HG03432 (cell line): ENCODE results near the gene PTPRN2.
"Not testable (repeated sequence)": the region's sequence is repeated elsewhere in the genome, so short reads cannot be mapped to it uniquely, and the experiment has no call there.

Experiments used
- ATAC-seq: cut with Tn5 transposase; IDR thresholded peaks from one replicate; pipeline ENCODE4 v1.9.1; 2021; ENCODE audit warnings: mild to moderate bottlenecking, moderate library complexity; ENCODE audit not compliant: unreplicated experiment

The PTPRN2 gene

DNA sequence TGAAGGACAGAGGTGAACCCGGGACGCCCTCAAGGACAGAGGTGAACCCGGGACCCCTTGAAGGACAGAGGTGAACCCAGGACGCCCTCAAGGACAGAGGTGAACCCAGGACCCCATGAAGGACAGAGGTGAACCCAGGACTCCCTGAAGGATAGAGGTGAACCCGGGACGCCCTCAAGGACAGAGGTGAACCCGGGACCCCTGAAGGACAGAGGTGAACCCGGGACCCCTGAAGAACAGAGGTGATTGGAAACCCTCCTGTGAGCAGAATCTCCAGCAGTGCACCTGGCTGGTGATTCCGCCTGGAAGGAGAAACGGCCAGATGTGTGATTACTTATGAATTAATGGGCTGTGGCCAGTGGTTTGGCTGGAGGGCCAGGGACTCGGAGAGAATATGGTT lies 272.3 kb downstream of the PTPRN2 start:
- no peak for ATAC-seq

DNA sequence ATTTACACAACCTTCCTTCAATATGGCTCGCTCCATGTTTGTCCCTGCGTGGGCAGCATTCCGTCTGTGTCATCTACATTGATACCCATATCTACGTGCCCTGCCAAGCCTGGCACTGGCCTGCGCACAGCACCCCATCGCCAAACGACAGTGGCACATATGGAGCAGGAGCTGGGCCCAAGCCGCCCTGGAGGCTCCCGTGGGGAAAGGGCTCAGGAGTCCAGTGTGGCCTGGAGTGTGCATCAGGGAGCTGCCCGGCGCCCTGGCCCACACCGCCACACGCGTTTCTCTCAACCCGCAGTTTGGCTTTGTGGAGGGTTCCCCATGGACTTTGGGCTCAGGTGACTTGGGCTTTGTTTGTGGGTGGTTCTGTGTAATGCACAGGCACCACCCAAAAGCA lies 273.2 kb downstream of the PTPRN2 start:
- ATAC-seq = no peak

DNA sequence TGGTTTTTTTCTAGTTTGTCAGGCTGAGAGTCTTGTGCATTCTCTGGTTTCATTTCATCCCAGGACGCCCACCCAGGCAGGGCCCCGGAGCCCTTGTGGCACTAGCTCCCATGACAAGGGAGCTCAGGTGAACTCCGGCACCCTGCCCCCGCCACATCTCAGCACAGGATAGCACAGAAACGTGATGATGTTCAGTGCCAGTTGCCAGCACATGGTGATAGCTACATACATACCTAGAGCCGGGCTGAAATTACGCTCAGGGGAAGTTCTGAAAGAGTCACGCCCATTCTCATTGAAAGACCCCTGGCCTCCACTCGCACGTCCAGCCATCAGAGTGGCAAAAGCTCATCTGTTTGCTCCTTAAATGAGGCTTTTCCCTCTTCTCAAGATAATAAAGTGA lies 273.7 kb downstream of the PTPRN2 start:
- no peak for ATAC-seq

DNA sequence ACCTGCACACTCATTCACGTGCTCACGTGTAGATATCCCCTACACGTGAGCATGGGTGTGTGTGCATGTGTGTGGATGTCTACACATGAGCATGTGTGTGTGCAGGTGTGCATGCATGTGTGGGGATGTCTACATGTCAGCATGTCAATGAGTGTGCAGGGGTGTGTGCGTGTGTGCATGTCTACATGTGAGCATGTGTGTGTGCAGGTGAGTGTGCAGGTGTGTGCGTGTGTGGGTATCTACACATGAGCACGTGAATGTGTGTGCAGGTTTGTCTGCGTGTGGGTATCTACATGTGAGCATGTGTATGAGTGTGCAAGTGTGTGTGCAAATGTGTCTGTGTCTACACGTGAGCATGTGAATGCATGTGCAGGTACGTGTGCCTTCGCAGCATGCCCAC lies 274.8 kb downstream of the PTPRN2 start:
- ATAC-seq = no peak

DNA sequence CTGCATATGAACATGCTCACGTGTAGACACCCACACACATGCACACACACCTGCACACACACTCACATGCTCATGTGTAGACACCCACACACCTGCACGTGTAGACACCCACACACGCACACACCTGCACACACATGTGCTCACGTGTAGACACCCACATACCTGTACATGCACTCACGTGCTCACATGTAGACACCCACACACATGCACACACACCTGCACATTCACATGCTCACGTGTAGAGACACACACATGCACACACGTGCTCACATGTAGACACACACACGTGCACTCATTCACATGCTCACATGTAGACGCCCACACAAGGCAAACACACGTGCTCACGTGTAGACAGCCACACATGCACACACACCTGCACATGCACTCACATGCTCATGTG lies 275.8 kb downstream of the PTPRN2 start:
- no peak for ATAC-seq

DNA sequence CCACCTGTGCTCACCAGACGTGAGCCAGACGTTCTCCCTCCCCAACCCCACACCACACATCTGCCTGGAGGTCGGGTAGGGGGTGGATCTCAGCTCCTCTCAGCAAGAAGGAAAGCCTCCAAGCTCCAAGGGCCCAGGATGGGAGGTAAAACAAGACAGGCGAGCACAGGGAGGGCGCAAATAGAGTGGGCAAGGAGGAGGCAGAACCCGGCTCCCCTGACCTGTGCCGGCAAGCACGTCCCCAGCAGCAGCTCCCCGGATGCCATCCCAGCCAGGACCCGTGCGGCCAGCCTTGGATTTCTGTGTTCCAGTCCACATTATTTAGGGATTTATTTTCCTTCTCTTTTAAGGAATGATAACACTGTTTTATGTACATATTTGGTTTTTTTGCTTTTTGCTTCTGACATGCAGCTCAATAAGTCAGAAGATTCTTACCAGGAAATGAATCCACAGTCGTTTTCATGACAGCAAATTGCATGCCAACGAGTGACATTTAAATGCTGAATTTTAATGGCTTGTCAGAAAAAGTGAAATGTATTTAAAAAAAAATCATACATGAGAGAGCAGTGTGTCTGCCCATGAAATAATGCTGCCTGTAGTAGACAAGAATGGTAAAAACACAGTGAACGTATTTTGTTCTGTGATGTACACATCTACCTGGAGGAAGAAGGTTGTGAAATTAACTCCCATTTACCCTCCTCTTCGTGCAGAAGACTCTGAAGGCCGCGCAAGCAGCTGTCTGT lies 276.5 kb downstream of the PTPRN2 start:
- ATAC-seq = no peak

DNA sequence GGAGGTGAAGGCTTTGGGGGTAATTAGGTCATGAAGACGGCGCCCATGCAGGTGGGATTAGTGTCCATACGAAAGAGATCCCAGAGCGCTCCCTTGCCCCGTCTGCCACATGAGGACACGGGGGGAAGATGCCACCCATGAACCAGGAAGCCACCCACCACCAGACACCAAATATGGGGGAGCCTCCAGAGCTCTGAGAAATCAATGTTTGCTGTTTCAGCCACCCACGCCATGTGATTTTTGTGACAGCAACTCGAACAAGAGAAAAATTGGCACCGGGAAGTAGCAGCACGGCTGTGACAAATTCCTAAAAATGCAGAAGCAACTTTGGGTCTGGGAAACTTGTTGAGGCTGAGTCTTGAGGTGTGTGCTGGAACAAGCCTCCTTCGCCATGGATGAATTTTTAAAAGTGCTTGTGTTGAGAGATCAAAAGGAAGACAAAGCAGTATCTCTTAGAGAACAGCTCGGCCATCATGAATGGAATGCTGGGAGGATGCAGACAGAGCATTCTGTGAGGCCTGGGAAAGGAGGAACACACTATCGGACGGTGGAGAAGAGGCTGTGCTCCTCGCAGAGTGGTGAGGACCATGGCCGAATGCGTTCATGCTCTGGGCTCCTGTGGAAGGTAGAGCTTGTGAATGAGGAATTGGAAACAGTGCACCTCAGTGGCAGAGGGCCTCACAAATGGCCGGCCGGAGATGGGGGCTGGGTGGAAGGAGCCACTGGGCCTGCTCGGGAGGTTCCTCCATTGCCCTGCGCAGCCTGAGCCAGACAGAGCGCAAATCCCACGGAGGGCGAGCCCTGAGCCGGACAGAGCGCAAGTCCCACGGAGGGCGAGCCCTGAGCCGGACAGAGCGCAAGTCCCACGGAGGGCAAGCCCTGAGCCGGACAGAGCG lies 277.5 kb downstream of the PTPRN2 start:
- no peak for ATAC-seq

DNA sequence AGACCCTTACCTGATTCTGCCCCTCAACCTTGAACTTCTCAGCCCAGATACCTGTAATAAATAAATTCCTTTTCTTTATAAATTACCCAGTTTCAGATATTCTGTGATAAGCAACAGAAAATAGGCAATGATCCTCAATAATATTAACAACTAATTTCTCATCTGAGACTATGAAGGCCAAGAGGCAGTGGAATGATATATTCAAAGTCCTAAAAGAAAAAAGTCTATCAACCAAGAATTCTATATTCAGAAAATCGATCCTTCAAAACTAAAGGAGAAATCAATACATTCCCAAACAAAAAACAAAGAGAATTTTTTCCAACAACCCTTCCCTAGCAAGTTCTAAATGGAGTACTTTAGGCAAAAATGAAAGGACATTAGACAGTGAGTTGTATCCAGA lies 279.6 kb downstream of the PTPRN2 start:
- ATAC-seq = no peak

DNA sequence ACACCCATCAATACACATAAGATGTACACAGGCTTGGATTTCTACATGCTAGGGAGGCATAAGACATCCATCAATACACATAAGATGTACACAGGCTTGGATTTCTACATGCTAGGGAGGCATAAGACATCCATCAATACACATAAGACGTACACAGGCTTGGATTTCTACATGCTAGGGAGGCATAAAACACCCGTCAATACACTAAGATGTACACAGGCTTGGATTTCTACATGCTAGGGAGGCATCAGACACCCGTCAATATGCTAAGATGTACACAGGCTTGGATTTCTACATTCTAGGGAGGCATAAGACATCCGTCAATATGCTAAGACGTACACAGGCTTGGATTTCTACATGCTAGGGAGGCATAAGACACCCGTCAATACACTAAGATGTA lies 283.6 kb downstream of the PTPRN2 start:
- ATAC-seq = not testable (repeated sequence)

DNA sequence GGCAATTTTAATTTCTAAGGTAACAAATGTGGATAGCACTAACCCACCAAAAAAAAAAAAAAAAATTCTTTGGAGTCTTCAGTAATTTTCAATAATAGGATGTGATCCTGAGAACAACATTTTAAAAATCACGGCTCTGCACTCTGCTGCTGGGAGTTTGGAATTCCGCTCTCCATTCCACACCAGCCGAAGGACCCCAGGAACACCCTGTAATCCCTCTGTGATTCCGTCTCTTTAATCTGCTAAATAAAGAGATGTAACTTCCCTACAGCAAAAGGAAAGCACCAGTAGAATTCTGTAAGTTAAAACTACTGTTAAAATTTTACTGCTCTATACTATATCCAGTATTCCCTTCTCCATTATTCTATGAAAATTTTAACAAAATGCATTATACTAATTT lies 284.5 kb downstream of the PTPRN2 start:
- ATAC-seq = no peak

DNA sequence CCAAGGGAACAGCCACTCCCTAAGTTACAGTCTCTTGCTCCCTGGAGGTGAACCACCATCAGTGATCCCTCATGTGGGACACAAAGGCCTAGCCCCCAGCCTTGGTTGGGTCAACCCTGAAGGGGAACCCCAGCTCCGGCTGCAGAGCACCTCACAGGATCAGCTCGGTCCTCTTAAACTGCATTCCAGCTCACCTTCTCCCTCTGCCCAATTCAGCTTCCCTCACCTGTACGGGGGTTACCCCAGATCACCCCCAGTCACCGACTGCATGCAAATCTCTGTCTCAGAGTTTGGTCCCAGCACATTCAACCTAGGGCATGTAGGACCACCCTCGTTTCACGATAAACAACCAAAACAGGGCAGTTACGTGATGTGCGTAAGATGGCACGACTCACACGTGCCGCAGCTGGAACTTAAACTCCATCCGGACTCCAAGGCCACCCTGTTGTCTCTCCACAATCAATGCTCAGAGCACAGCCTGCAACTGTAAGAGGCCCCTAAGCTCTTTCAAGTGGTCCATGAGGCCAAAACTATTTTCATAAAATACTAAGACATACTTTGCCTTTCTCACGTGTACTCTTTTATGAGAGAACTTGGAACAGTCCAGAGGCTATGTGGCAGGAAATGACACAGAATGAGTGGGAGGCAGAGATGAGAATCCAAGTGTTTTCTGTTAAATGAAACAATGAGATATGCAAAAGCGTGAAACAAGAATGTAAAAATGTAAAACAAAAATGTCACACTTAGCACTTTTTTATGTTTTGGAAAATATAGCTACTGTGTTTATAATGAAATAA lies 285.2 kb downstream of the PTPRN2 start:
- no peak for ATAC-seq

DNA sequence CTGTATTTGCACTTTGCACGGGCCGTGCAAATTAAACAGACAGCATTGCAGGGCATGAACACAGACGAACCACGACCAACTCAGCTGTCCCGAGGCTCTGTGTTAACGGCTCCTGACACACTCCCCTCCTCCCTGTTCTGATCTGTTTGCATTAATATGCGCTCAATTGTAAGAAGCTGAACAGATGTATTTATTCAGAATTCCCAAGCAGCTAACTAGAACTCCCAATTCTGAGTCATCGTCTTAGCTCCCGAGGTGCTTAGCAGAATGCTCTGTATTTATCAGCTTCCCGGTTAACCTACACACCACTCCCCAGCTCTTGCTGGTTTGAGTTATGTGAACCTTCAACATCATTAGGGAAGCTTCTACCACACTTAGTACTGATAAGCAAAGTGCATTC lies 286.4 kb downstream of the PTPRN2 start:
- no peak for ATAC-seq

DNA sequence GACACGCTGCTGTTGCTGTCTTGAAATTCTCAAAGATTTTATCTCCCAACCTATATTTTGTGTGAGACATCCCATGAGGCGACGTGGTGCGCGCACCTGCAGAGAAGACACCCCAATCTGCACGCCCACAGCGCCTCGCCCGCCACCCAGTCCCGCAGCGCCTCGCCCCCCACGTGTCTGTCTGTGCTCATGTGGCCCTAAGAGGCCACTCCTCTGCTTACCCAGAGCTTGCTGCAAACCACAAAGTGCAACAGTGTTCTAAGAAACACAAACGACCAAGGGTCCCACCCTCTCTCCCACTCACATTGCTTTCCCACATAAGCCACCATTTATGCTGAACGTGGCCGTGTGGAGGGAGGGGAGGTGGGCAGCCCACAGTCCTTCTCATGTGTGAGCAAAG lies 287.2 kb downstream of the PTPRN2 start:
- no peak for ATAC-seq

DNA sequence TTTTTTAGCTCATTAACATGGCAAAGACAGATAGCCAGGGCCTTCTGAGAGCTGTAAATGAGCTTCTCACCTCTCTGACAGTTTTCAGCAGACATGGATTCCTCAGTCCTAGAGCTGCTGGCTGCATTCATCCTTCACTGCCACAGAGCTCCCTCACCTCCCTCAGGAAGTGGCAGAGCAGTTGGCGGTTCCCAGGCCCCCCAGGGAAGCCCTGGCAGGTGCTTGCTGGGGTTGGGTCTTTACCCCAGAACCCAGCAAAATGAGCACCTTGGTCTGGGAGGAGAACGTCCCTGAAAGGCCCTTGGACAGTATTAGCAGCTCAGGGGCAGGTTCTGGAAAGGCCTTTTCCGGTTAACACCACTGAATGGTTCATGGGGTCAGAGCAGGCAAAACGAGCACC lies 288.0 kb downstream of the PTPRN2 start:
- ATAC-seq = no peak

DNA sequence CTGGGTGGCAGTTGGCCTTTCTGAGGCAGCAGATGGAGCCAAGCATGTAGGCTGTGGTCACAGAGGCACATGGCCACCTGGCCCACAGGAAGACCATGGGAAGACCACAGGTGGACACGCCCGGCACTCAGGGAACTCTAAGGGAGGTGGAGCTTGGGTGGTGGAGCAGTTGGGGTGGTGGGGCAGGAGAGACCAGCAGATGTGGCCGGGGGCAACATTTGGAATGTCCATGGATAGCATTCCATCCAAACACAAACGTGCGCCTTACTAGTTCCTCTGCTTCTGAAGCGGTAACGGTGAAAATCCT lies 290.9 kb downstream of the PTPRN2 start:
- no peak for ATAC-seq

DNA sequence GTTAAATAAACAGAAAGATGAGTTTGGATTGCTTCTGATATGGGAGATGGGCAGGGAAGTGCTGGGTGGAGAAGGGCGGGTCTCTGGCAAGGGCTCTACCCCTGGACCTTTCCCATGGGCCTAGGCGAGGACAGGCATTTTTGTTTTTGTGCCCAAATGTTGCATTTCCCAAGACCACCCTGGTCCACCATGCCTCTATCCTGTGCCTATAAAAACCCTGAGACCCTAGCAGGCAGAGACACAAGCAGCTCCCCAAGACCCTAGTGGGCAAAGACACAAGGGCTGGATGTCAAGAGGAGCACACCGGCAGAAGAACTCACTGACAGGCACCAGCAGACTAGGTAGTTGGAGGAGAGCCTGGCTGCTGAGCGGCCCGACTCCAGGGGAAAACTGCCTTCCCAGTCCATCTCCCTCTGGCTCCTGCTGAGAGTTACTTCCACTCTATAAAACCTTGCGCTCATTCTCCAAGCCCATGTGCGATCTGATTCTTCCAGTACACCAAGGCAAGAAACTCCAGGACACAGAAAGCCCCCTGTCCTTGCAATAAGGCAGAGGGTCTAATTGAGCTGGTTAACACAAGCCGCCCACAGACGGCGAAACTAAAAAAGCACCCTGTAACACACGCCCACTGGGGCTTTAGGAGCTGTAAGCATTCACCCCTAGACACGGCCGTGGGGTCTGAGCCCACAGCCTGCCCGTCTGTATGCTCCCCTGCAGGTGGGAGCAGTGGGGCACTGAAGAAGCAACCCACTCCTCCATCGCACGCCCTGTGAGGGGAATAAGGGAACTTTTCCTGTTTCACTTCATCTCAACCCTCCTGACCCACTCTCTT lies 291.4 kb downstream of the PTPRN2 start:
- no peak for ATAC-seq

DNA sequence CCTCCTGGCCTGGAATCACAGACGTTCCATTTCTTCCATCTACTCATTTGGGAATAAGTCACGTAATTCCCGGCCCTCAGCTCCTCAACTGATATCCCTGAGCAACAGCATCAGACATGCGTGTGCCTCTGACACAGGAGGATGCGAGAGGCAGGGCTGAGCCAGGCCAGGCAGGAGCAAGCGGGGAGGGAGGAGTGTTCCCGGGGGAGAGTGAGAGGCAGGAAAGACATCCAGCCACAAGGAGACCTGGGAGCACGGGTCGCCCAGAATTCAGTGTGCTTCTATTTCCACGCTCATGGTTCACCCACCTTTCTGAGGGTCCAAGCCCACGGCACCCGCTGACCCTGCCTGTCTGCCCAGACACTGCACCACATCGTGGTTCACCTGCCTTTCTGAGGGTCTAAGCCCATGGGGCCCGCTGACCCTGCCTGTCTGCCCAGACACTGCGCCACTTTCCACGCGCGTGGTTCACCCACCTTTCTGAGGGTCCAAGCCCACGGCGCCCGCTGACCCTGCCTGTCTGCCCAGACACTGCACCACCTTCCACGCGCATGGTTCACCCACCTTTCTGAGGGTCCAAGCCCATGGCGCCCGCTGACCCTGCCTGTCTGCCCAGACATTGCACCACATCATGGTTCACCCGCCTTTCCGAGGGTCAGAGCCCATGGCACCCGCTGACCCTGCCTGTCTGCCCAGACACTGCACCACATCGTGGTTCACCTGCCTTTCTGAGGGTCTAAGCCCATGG lies 293.0 kb downstream of the PTPRN2 start:
- not testable (repeated sequence) for ATAC-seq

DNA sequence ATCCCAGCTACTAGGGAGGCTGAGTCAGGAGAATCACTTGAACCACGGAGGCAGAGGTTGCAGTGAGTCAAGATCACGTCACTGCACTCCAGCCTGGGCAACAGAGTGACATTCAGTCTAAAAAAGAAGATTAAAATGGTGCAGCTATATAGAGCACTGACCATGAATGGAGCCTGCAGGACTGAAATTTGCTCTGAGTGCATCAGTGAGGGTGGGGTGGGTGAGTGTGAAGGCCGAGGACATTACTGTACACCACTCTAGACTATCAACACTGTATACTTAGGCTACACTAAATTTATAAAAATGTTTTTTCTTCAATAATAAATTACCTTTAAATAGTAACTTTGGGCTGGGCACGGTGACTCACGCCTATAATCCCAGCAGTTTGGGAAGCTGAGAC lies 294.7 kb downstream of the PTPRN2 start:
- ATAC-seq = no peak

DNA sequence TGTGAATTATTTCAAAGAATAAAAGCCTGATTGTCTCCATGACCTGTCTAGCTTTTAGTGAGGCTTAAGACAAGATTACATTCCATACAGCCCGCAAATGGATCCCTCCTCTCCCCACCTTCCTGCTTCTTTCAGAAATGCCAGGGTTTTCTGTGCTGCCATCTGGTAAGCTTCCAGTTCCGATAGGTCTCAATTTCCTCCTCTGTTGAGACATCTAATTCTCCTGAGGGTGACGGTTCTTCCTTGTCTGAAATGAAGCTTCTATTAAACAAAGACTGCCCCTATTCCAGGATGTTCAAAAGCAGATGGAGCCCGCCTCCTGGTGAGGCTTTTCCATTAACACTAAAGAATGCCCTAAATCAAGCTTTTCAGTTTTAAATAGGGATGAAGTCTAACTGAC lies 295.6 kb downstream of the PTPRN2 start:
- no peak for ATAC-seq
